ENCODE data around the gene OTOF. TPM values are rescaled to one million over a fixed set of nuclear protein-coding genes. Genes with fewer than 3 reads are reported as not detected.
A peak's percentile ranks its signal among the peaks of the same experiment; 100 is the strongest.

Gene OTOF
- polyA plus RNA-seq, 3 donors = 0.12 to 0.20 (median 0.15) TPM

GRCh38 chr2:26506279-26506678 lies 28.4 kb upstream of the OTOF start:
- no peak for DNase-seq (ENCODE audit: extremely low read depth in 1 of 11, low read depth in 9 of 11, low spot score in 4 of 11)

- DNase-seq (ENCODE audit: extremely low read depth in 1 of 11, low read depth in 9 of 11, low spot score in 4 of 11) = no peak
Observed at GRCh38 chr2:26504002-26504401, 26.1 kb upstream of the OTOF start.

GRCh38 chr2:26503231-26503880 lies 25.4 kb upstream of the OTOF start:
- DNase-seq (ENCODE audit: extremely low read depth in 1 of 11, low read depth in 9 of 11, low spot score in 4 of 11) = peak; percentile 51 to 74 (median 64)

DNA sequence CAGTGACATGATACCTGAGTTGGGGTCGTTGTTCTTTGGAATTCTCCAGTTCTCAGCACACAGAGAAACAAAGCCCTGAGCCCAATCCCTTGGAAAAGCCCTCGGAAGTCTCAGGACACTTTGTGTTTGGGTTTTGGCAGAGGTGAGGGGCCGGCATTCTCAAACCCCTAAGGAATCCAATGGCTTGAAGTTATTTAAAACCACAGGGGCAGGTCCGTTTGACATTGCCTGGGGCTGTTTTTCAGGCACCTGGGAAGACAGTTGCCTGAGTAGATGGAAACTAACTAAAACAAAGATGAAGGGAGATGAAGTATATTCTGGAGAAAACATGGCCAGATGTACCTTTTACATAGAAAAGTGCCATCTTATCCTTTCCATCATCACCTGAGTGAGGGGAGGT lies 22.5 kb upstream of the OTOF start:
- DNase-seq (ENCODE audit: extremely low read depth in 1 of 11, low read depth in 9 of 11, low spot score in 4 of 11) = no peak

DNA sequence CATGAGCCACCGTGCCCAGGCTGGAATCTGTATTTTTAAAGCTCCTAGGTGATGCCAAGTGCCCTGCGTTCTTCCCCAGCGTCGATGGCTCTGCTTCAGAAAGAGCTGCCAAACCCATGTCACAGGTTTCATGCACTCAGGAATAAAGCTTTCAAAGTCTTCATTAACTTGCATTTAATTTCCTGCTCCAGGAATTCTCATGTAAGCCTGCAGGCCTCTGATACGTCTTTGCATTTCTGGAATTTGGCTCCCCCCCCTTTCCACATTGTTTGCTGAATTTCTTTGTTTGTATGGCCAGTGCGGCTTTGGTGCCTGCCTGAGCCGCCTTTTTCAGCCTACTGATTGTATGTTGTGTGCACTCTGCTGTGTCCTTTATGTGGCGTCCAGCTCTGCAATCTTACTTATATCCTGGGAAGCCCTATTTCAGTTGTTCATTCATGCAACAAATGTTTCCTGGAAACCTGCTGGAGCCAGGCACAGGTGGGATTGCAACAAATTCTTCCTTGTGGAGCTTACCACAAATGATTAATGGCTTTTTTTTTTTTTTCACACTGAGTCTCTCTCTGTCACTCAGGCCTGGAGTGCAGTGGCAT lies 17.9 kb upstream of the OTOF start:
- DNase-seq (ENCODE audit: extremely low read depth in 1 of 11, low read depth in 9 of 11, low spot score in 4 of 11) = peak; percentile 22 to 79 (median 51)

GRCh38 chr2:26494891-26495290 lies 17.0 kb upstream of the OTOF start:
- no peak for DNase-seq (ENCODE audit: extremely low read depth in 1 of 11, low read depth in 9 of 11, low spot score in 4 of 11)

DNA sequence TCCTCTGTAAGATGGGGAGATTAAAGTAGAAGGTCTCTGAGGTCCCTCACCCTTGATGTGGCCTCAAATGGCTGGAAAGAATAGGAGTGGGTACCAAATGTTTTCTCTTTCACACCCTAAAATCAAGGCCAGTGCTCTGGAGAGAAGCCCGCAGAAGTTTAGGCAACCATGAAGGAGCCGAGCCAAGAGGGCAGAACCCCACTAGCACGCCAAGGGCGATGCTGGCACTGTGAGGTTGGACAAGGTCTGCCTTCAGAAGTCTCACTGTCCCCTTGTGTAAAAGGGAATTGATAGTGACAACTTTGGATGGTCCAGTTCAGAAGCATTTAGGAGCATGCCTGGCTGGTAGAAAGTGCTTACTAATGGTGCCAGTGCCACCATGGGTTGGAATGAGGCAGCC lies 16.3 kb upstream of the OTOF start:
- no peak for DNase-seq (ENCODE audit: extremely low read depth in 1 of 11, low read depth in 9 of 11, low spot score in 4 of 11)

- no peak for DNase-seq (ENCODE audit: extremely low read depth in 1 of 11, low read depth in 9 of 11, low spot score in 4 of 11)
Observed at GRCh38 chr2:26493566-26493965, 15.6 kb upstream of the OTOF start.

GRCh38 chr2:26492749-26493515 lies 15.0 kb upstream of the OTOF start:
- DNase-seq (ENCODE audit: extremely low read depth in 1 of 11, low read depth in 9 of 11, low spot score in 4 of 11) = no peak

- DNase-seq (ENCODE audit: extremely low read depth in 1 of 11, low read depth in 9 of 11, low spot score in 4 of 11) = no peak
Observed at GRCh38 chr2:26491563-26492167, 13.7 kb upstream of the OTOF start.

DNA sequence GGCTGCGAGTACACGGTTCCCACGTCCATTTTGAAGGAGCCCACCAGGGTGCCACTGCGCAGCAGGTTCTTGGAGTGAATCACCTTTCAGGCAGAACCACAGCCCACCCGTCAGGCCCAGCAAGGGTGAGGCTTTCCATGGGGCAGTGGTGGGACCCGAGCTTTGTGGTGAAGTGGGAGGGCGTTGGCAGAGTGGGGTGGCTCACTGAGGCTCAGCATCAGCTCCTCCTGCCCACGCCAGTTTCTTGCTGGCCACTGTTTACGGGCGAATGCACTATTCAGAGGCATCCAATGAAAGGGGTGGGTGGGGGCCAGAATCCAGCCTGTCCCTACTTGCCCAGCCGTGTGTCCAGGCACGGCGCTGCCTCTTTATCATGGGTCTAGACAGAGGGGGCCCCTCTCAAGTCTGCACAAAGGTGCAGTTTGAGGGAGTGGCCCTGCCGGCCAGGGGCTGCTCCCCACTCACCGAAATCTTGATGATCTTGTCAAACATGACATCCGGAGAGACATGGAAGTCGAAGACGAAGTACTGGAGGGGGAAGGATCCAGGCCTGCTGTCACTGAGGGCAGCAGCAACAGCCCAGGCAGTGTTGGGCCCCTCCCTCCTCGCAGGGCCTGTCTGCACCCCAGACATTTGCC lies 11.4 kb upstream of the OTOF start:
- no peak for DNase-seq (ENCODE audit: extremely low read depth in 1 of 11, low read depth in 9 of 11, low spot score in 4 of 11)

DNA sequence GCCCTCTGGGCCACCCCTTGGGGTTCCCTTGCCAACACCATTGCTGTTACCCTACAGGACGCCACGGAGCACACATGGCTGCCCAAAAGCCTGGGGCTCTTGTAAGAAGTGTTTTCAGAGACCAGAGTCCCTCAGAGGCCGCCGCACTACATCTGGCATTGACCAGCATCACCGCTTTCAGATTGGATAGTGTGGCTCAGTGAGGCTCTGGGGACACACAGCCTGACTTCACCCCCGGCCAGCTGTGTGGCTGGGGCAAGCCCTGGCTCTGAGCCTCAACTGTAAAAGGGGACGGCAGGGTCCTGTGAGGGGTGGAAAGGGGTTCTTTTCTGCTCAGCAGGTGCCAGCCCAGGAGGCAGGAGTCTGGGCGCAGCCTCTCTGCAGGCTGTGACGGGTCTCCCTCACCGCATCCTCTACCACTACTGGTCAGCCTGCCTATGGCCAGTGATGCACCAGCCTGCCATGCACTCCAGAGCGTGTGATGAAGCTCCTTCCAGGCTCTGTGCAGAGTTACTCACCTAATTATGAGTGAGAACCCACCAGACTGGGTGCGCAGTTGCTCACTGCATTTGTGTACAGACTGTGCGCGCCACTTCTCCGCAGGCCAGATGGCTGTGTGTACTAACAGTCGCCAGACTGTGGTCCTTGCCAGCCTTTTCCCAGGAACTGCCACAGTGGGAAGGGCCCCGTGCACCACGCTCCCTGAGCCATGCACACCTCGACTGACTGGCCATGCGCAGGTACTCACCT lies 10.7 kb upstream of the OTOF start:
- no peak for DNase-seq (ENCODE audit: extremely low read depth in 1 of 11, low read depth in 9 of 11, low spot score in 4 of 11)

- DNase-seq (ENCODE audit: extremely low read depth in 1 of 11, low read depth in 9 of 11, low spot score in 4 of 11) = no peak
Observed at GRCh38 chr2:26487192-26487591, 9.3 kb upstream of the OTOF start.

DNA sequence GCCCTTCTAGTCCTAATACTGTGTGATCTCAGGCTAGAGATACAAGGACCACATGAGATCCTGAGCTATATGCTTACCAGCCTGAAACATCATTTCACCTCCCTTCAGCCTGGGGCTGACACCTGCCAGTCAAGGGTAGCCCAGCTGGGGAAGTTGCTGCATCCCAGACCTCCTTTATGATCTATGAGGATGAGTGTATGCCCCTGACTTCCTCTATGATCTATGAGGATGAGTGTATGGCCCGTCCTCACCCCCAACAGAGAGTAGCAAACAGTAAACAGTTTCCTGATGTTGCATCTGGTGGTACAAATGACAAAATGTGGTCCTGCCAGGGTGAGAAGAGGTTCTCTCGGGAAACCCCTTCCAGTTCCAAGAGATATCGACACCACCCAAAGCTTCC lies 8.9 kb upstream of the OTOF start:
- DNase-seq (ENCODE audit: extremely low read depth in 1 of 11, low read depth in 9 of 11, low spot score in 4 of 11) = no peak

GRCh38 chr2:26485725-26486418 lies 7.9 kb upstream of the OTOF start:
- DNase-seq (ENCODE audit: extremely low read depth in 1 of 11, low read depth in 9 of 11, low spot score in 4 of 11) = no peak

- no peak for DNase-seq (ENCODE audit: extremely low read depth in 1 of 11, low read depth in 9 of 11, low spot score in 4 of 11)
Observed at GRCh38 chr2:26485099-26485498, 7.2 kb upstream of the OTOF start.

GRCh38 chr2:26484579-26484978 lies 6.7 kb upstream of the OTOF start:
- DNase-seq (ENCODE audit: extremely low read depth in 1 of 11, low read depth in 9 of 11, low spot score in 4 of 11) = no peak

DNA sequence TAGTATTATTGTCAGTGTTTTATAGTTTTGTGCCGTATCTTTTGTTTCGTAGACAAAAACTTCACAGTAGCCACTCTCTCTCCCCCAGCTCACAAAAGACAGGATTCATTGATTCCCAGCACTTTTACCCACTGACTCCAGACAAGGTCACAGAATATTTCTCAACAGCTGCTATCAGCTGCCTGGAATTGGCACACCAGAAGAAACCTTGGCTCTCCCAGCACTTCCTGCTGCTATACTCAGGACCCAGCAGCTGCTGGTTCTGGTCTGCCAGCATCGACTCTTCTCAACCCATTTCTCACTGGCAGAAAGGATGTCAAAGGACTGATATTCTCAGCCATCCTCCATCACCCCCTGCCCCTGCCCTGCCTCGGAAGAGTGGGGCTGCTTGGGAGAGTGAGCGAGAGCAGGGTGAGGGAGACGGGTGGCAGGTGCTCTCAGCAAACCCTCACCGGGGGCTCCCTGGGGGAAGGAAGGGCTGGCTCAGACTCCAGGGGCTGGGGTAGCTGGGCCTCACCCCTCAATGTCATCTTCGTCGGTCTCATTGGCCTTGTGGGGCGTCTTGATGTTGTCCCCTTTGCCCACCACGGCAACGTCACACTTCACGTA lies 6.1 kb upstream of the OTOF start:
- DNase-seq (ENCODE audit: extremely low read depth in 1 of 11, low read depth in 9 of 11, low spot score in 4 of 11) = no peak

All from renal cortex interstitium (tissue), 11 donors.